Muscle layer of colon (tissue), 2 donors: Measurements from ENCODE around the gene PARVB.

Source experiments
- H3K27ac ChIP-seq: one replicate; pipeline ENCODE4 v1.7.0; 2013; ENCODE audit warnings: low read depth, mild to moderate bottlenecking, low read length, moderate library complexity
- H3K27me3 ChIP-seq, 2 donors: one replicate each; pipeline ENCODE4 v1.7.0; 2013; ENCODE audit warnings: low read length in 2 of 2, mild to moderate bottlenecking in 2 of 2; ENCODE audit not compliant: insufficient read depth in 2 of 2, control insufficient read depth in 1 of 2
- H3K36me3 ChIP-seq: one replicate; pipeline ENCODE4 v1.7.0; 2013; ENCODE audit warnings: mild to moderate bottlenecking, low read length; ENCODE audit not compliant: insufficient read depth
- H3K4me1 ChIP-seq: one replicate; pipeline ENCODE4 v1.7.0; 2013; ENCODE audit warnings: mild to moderate bottlenecking, low read length; ENCODE audit not compliant: insufficient read depth
- H3K4me3 ChIP-seq, 2 donors: one replicate each; pipeline ENCODE4 v1.7.0; 2013; ENCODE audit warnings: low read length in 2 of 2, low read depth in 1 of 2, mild to moderate bottlenecking in 1 of 2, moderate library complexity in 1 of 2
- H3K9ac ChIP-seq: one replicate; pipeline ENCODE4 v1.7.0; 2013; ENCODE audit warnings: low read length
- H3K9me3 ChIP-seq: one replicate; pipeline ENCODE4 v1.7.0; 2013; ENCODE audit warnings: mild to moderate bottlenecking, low read length
- donor health status: abdominal sarcoma.
- donor health status: Adenocarcinoma of cecum.

Gene PARVB

DNA sequence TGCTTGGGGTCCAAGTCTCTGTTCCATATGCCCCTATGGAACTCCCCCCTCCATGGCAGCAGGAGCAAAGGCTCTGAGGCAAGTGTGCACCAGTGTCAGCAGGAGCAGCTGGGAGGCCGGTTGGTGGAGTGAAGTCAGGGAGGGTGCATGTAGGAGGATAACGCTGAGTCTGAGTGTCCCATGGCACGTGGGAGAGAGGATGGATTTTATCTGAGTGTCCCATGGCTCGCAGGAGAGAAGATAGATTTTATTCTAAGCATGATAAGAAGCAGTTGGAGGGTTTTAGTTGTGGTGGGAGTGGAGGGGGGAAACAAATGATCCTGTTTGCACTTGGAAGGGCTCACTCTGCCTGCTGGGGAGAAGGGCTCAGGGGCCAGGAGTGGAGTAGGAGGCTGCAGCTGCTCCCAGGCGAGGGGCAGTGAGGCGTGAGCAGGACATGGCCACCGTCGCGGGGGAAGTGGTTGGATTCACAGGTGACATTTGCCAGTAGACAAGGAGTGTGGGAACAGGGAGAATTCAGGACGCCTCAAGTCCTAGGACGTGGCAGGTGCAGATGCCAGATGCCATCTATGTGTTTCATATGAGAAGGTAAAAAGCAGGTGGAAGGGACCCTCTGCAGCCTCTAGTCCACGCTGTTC lies 123.0 kb downstream of the PARVB start:
- Histone ChIP-seq H3K27me3 (no peaks in the 10 kb centered on the region), H3K27ac (peak overlapping the region; percentile 86)

GRCh38 chr22:44147821-44148574 lies 123.9 kb downstream of the PARVB start:
- no peaks in the 10 kb centered on the region for H3K36me3 ChIP-seq
- H3K27ac ChIP-seq = peak overlapping the region; percentile 86
- no peaks in the 10 kb centered on the region for H3K9me3 ChIP-seq
- peak overlapping the region; percentile 1 for H3K9ac ChIP-seq
- H3K4me1 ChIP-seq = peaks cover 58% of the 10 kb centered on the region
- H3K4me3 ChIP-seq = no peak overlapping the region
- H3K27me3 ChIP-seq = no peaks in the 10 kb centered on the region

More for the DNA sequence above, 123.0 kb downstream of the PARVB start:
- Histone ChIP-seq H3K9ac (no peak overlapping the region), H3K9me3 (no peaks in the 10 kb centered on the region), H3K36me3 (no peaks in the 10 kb centered on the region), H3K4me3 (no peak overlapping the region), H3K4me1 (peaks cover 64% of the 10 kb centered on the region)

DNA sequence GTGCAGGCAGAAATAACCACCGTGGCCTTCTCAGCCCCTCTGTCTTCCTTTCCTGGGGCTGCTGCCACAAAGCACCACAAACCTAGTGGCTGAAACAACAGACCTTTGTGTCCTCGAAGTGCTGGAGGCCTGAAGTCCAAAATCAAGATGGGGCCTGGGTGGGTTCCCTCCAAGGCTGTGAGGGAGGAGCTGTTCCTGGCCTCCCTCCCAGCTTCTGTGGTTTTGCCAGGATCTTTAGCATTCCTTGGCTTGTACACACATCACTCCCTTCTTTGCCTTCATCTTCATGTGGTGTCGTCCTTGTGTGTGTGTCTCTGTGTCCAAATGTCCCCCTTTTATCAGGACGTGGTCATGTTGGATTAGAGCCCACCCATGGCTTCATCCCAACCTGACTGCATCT lies 127.6 kb downstream of the PARVB start:
- Histone ChIP-seq H3K27ac (no peak overlapping the region), H3K4me3 (no peak overlapping the region), H3K36me3 (no peaks in the 10 kb centered on the region), H3K4me1 (peaks cover 25% of the 10 kb centered on the region), H3K9me3 (no peaks in the 10 kb centered on the region), H3K9ac (no peak overlapping the region), H3K27me3 (no peaks in the 10 kb centered on the region)

DNA sequence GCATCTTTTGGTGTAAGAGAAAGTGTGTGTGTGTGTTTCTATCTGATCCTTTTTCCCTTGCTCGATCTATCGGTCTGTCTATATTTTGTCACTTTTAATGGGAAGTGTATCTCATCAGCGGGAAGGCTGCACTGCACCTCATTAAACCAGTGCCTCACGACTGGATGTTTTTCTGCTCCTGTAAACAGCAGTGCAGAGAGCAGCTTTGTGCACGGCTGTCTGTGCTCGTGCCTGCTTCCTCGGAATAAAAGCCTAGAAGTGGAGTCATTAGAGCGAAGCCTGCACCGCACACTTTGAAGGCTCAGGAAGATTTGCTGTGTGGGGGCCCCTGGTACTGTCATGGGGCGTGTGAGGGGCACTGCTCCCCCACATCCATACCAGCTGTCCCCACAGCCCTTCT lies 129.6 kb downstream of the PARVB start:
- no peaks in the 10 kb centered on the region for H3K9me3 ChIP-seq
- no peak overlapping the region for H3K4me3 ChIP-seq
- peaks cover 16% of the 10 kb centered on the region for H3K4me1 ChIP-seq
- H3K27ac ChIP-seq = no peak overlapping the region
- no peaks in the 10 kb centered on the region for H3K36me3 ChIP-seq
- H3K9ac ChIP-seq = no peak overlapping the region
- no peaks in the 10 kb centered on the region for H3K27me3 ChIP-seq

GRCh38 chr22:44154436-44154942 lies 130.4 kb downstream of the PARVB start:
- no peak overlapping the region for H3K9ac ChIP-seq
- H3K36me3 ChIP-seq = no peaks in the 10 kb centered on the region
- no peaks in the 10 kb centered on the region for H3K9me3 ChIP-seq

GRCh38 chr22:44155115-44155514 lies 131.0 kb downstream of the PARVB start:
- no peaks in the 10 kb centered on the region for H3K9me3 ChIP-seq
- no peak overlapping the region for H3K4me3 ChIP-seq
- H3K4me1 ChIP-seq = peaks cover 26% of the 10 kb centered on the region
- no peak overlapping the region for H3K9ac ChIP-seq
- no peak overlapping the region for H3K27ac ChIP-seq
- no peaks in the 10 kb centered on the region for H3K36me3 ChIP-seq
- H3K27me3 ChIP-seq = no peaks in the 10 kb centered on the region

More at GRCh38 chr22:44154436-44154942, 130.4 kb downstream of the PARVB start:
- Histone ChIP-seq H3K27me3 (no peaks in the 10 kb centered on the region), H3K4me3 (no peak overlapping the region), H3K4me1 (peaks cover 20% of the 10 kb centered on the region), H3K27ac (no peak overlapping the region)

- peaks cover 3% of the 10 kb centered on the region for H3K36me3 ChIP-seq
- peak overlapping the region; percentile 39 for H3K27ac ChIP-seq
- H3K4me1 ChIP-seq = peaks cover 32% of the 10 kb centered on the region
- no peaks in the 10 kb centered on the region for H3K9me3 ChIP-seq
- H3K9ac ChIP-seq = peak overlapping the region; percentile 21
- peak overlapping the region in 1 of 2 donors; percentile 11 for H3K4me3 ChIP-seq
- H3K27me3 ChIP-seq = no peaks in the 10 kb centered on the region
Observed at GRCh38 chr22:44157916-44158618, 134.0 kb downstream of the PARVB start.

DNA sequence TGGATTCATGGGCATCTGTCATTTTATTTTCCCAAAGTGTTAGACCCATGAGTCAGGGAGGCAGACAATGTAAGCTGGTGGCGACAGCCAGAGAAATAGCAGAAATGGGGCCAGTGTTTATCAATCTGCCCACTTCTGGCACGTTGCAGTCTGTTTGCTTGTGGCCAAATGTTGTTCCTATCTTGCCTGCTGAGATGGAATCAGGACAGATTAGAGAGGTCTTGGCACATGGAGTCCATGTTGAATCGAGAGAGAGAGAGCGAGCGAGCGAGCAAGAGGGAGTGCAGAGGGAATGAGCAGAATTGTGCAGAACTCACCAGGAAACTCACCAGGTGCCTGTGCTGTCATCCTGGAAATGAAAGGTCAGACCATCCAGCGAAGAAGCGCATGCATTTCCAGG lies 134.7 kb downstream of the PARVB start:
- no peaks in the 10 kb centered on the region for H3K27me3 ChIP-seq
- peaks cover 3% of the 10 kb centered on the region for H3K36me3 ChIP-seq
- peaks cover 32% of the 10 kb centered on the region for H3K4me1 ChIP-seq
- no peaks in the 10 kb centered on the region for H3K9me3 ChIP-seq
- peak overlapping the region in 1 of 2 donors; percentile 11 for H3K4me3 ChIP-seq
- H3K27ac ChIP-seq = peak overlapping the region; percentile 39
- H3K9ac ChIP-seq = peak overlapping the region; percentile 21

DNA sequence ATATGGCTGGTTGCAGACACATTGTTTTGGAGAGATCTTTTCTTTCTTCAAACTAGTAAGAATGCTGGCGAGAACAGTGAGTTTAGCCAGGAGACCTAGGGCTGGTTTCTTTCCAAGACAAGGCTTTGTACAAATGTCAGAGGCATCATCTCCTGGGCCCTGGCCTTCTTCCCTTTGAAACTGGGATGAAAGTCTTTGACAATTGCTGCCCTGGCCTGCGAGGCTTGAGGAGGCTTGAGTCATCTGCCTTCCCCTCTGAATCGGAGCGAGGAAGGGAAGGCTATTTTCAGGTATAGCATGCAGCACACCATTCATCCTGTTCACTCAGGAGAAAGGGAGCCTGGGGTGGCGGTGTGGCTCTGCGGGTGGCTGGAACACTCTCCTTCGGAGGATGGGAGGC lies 135.1 kb downstream of the PARVB start:
- Histone ChIP-seq H3K27me3 (no peaks in the 10 kb centered on the region), H3K4me1 (peaks cover 32% of the 10 kb centered on the region), H3K36me3 (peaks cover 3% of the 10 kb centered on the region), H3K9me3 (no peaks in the 10 kb centered on the region), H3K9ac (no peak overlapping the region), H3K27ac (peak overlapping the region; percentile 39), H3K4me3 (no peak overlapping the region)

DNA sequence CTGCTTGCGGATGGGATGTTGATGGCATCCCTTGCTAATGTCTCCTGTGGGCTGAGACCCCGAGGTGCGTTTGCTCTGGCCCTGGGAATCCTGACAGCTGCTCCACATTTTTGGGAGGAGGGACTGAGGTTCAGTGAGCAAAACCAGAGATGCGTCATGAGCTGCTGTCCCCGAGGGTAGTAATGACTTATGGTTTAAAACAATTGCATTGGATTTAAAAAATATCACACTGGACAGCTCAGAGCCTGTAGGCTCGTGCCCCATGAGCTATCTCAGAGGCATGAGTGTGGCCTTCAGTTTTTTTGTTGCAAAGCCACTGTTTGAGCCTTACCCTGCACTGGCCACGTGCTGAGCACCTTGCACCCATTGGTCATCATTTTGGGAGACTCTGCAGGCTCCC lies 135.7 kb downstream of the PARVB start:
- Histone ChIP-seq H3K4me1 (peaks cover 32% of the 10 kb centered on the region), H3K9me3 (no peaks in the 10 kb centered on the region), H3K4me3 (no peak overlapping the region), H3K27me3 (no peaks in the 10 kb centered on the region), H3K27ac (peak overlapping the region; percentile 39), H3K36me3 (peaks cover 3% of the 10 kb centered on the region), H3K9ac (no peak overlapping the region)

DNA sequence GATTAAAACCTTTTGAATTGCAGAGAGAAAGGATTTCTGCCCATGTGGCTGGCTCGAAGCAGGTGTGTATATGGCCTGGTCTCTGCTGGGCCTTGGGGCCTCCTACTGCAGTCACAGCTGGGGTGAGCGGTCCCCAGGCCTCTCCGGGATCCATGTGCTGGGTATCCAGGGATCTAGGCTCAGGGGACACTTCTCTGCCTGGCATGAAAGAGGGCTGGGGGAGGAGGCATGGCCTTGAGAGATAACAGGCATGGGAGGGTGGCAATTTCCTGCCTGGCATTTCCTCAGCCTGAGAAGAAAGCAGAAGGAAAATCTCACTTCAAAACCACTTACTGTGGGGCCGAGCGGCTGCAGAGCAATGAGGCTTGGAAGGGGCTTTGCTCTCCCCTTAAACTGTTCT lies 136.3 kb downstream of the PARVB start:
- H3K4me3 ChIP-seq = no peak overlapping the region
- H3K36me3 ChIP-seq = peaks cover 3% of the 10 kb centered on the region
- no peaks in the 10 kb centered on the region for H3K27me3 ChIP-seq
- H3K9me3 ChIP-seq = no peaks in the 10 kb centered on the region
- H3K27ac ChIP-seq = peak overlapping the region; percentile 39
- H3K9ac ChIP-seq = no peak overlapping the region
- H3K4me1 ChIP-seq = peaks cover 32% of the 10 kb centered on the region
